CD4-positive, alpha-beta T cell (primary cell): ENCODE data around the gene HRK. TPM values are rescaled to one million over a fixed set of nuclear protein-coding genes. Genes with fewer than 3 reads are reported as not detected.

Experiments
- ATAC-seq: fragments of 200-7000 bp; cut with Tn5 transposase; one replicate; pipeline ENCODE4 v1.10.0; 2022; ENCODE audit warnings: mild to moderate bottlenecking; ENCODE audit not compliant: poor library complexity
- CTCF ChIA-PET: fragments of 350-600 bp; sonication (Branson Sonifier 250); formaldehyde crosslinking; loops from one replicate; lab custom pipeline; 2021; ENCODE audit warnings: antibody characterized with exemption, inconsistent platforms; lab: Charles Lee
- POLR2A ChIA-PET: fragments of 350-600 bp; sonication (Branson Sonifier 250); formaldehyde crosslinking; loops from one replicate; lab custom pipeline; 2021; ENCODE audit warnings: antibody characterized with exemption, inconsistent platforms; lab: Charles Lee
- DNase-seq, 14 experiments: peaks; one replicate each; pipeline ENCODE4 v3.0.0-alpha.2; 2013 to 2020; ENCODE audit warnings: mixed read lengths in 2 of 14
- H3K27ac ChIP-seq, 2 donors: one replicate each; pipeline versions ENCODE4 v1.5.1 to v1.7.0; 2013; ENCODE audit warnings: low read length in 2 of 2, low read depth in 1 of 2, mild to moderate bottlenecking in 1 of 2
- H3K27me3 ChIP-seq, 2 experiments: 1 replicate in 1 of 2; 2 replicates in 1 of 2; pipeline versions ENCODE4 v1.6.1 to v1.7.0; 2013; ENCODE audit warnings: low read length in 2 of 2, control low read depth in 1 of 2, mild to moderate bottlenecking in 1 of 2, moderate library complexity in 1 of 2; ENCODE audit not compliant: insufficient read depth in 2 of 2, control insufficient read depth in 1 of 2
- H3K36me3 ChIP-seq: one replicate; pipeline ENCODE4 v1.6.1; 2013; ENCODE audit warnings: low read length, control low read depth; ENCODE audit not compliant: insufficient read depth
- H3K4me1 ChIP-seq: one replicate; pipeline ENCODE4 v1.6.1; 2013; ENCODE audit warnings: low read length, control low read depth; ENCODE audit not compliant: insufficient read depth
- H3K4me3 ChIP-seq: one replicate; pipeline ENCODE4 v1.5.1; 2013; ENCODE audit warnings: mild to moderate bottlenecking, low read length, moderate library complexity
- H3K9me3 ChIP-seq, 2 experiments: 1 replicate in 1 of 2; 2 replicates in 1 of 2; pipeline versions ENCODE4 v1.6.1 to v1.7.0; 2013; ENCODE audit warnings: low read length in 2 of 2, mild to moderate bottlenecking in 2 of 2, control low read depth in 1 of 2, moderate library complexity in 1 of 2; ENCODE audit not compliant: control insufficient read depth in 1 of 2, insufficient read depth in 1 of 2
- H3K27ac Mint-ChIP-seq: one replicate; pipeline ENCODE4 v1.8.0; 2020; ENCODE audit warnings: mixed read lengths
- H3K27me3 Mint-ChIP-seq: one replicate; pipeline ENCODE4 v1.8.0; 2021; ENCODE audit warnings: mixed read lengths
- H3K36me3 Mint-ChIP-seq: one replicate; pipeline ENCODE4 v1.8.0; 2021; ENCODE audit warnings: low read depth, mixed read lengths
- H3K4me1 Mint-ChIP-seq: one replicate; pipeline ENCODE4 v1.8.0; 2021; ENCODE audit warnings: low read depth, mixed read lengths
- H3K4me3 Mint-ChIP-seq: one replicate; pipeline ENCODE4 v1.8.0; 2020; ENCODE audit warnings: mild to moderate bottlenecking, mixed read lengths
- H3K9me3 Mint-ChIP-seq: one replicate; pipeline ENCODE4 v1.8.0; 2020; ENCODE audit warnings: mixed read lengths
- CTCF ChIP-seq: fragments of 200-600 bp; IDR thresholded peaks from one replicate; pipeline ENCODE4 v1.8.0; 2022; ENCODE audit warnings: antibody characterized with exemption, mild to moderate bottlenecking
- intact Hi-C, 2 experiments: fragments of 100-400 bp; cut with DNase I in 1 of 2; cut with micrococcal nuclease in 1 of 2; formaldehyde crosslinking; loops; one replicate each; pipeline versions ENCODE4 v1.15.1 to v1.9.0; 2023 to 2025; cut with DNase I, micrococcal nuclease
- total RNA-seq, 174 experiments: library from RNA in 2 of 174; stranded (reverse) in 2 of 174; gene quantifications; one replicate each; pipeline ENCODE4 v1.2.3 and lab custom pipeline; 2021 to 2026

The HRK gene
- total RNA-seq, 2 experiments from 2014 or later: not detected

GRCh38 chr12:116882742-116883141, 1.5 kb upstream of the HRK start:
- H3K27me3 ChIP-seq: peaks cover 46 to 56% of the 10 kb centered on the region in 2 experiments
- ChIA-PET CTCF (no interaction called here), POLR2A (no interaction called here)
- H3K27me3 Mint-ChIP-seq: peaks cover 71% of the 10 kb centered on the region
- ATAC-seq (no peak), DNase-seq (peak in 1 of 14 experiments; percentile 6)
- H3K27ac ChIP-seq: no peak overlapping the region
- H3K4me3 Mint-ChIP-seq: peak overlapping the region; percentile 18
- no peak overlapping the region for H3K27ac Mint-ChIP-seq
- no peaks in the 10 kb centered on the region for H3K36me3 Mint-ChIP-seq
- no peaks in the 10 kb centered on the region for H3K36me3 ChIP-seq
- intact Hi-C loops: loop anchor here in 1 of 2 experiments (2.0 kb wide), 1 partner anchor 180 kb away; no protein-coding TSS in a partner anchor
- TF ChIP-seq CTCF: no peak
- no peak overlapping the region for H3K4me3 ChIP-seq
- H3K9me3 Mint-ChIP-seq: no peaks in the 10 kb centered on the region
- peaks cover 0 to 18% of the 10 kb centered on the region in 2 experiments for H3K9me3 ChIP-seq
- peaks cover 38% of the 10 kb centered on the region for H3K4me1 Mint-ChIP-seq
- peaks cover 34% of the 10 kb centered on the region for H3K4me1 ChIP-seq

- Histone ChIP-seq H3K4me1 (peaks cover 34% of the 10 kb centered on the region), H3K36me3 (no peaks in the 10 kb centered on the region), H3K9me3 (peaks cover 0 to 18% of the 10 kb centered on the region in 2 experiments), H3K4me3 (no peak overlapping the region), H3K27me3 (peaks cover 46 to 63% of the 10 kb centered on the region in 2 experiments), H3K27ac (no peak overlapping the region)
- no peak for TF ChIP-seq CTCF
- peaks cover 71% of the 10 kb centered on the region for H3K27me3 Mint-ChIP-seq
- H3K36me3 Mint-ChIP-seq: no peaks in the 10 kb centered on the region
- intact Hi-C loops: loop anchor here in 1 of 2 experiments (2.0 kb wide), 1 partner anchor 179 kb away; no protein-coding TSS in a partner anchor
- ATAC-seq (no peak), DNase-seq (no peak)
- ChIA-PET POLR2A (no interaction called here), CTCF (no interaction called here)
- H3K4me3 Mint-ChIP-seq: peak overlapping the region; percentile 48
- no peak overlapping the region for H3K27ac Mint-ChIP-seq
- H3K4me1 Mint-ChIP-seq: peaks cover 38% of the 10 kb centered on the region
- no peaks in the 10 kb centered on the region for H3K9me3 Mint-ChIP-seq
Measured at GRCh38 chr12:116881877-116882507, 751 bp upstream of the HRK start.

- Histone ChIP-seq H3K27ac (no peak overlapping the region), H3K4me1 (peaks cover 34% of the 10 kb centered on the region), H3K36me3 (no peaks in the 10 kb centered on the region), H3K9me3 (peaks cover 0 to 18% of the 10 kb centered on the region in 2 experiments), H3K27me3 (peaks cover 49 to 74% of the 10 kb centered on the region in 2 experiments), H3K4me3 (no peak overlapping the region)
- no peak for TF ChIP-seq CTCF
- Mint-ChIP-seq H3K36me3 (no peaks in the 10 kb centered on the region), H3K4me3 (peak overlapping the region; percentile 82), H3K9me3 (no peaks in the 10 kb centered on the region), H3K4me1 (peaks cover 38% of the 10 kb centered on the region), H3K27ac (no peak overlapping the region), H3K27me3 (peaks cover 78% of the 10 kb centered on the region)
- POLR2A ChIA-PET: no interaction called here
- peak in 5 of 14 experiments; percentile 7 to 53 (median 24) for DNase-seq
- intact Hi-C loops: no loop called here
- CTCF ChIA-PET: no interaction called here
- ATAC-seq: peak; percentile 55
Measured at GRCh38 chr12:116880817-116881324, 370 bp downstream of the HRK start.
